CD8-positive, alpha-beta memory T cell (primary cell): ENCODE results near the gene STK4. TPM values are rescaled to one million over a fixed set of nuclear protein-coding genes. Genes with fewer than 3 reads are reported as not detected.
"Not testable (repeated sequence)": the region's sequence is repeated elsewhere in the genome, so short reads cannot be mapped to it uniquely, and the experiment has no call there.

Source experiments
- CTCF ChIA-PET: fragments of 350-600 bp; sonication (Branson Sonifier 250); formaldehyde crosslinking; loops from one replicate; lab custom pipeline; 2021; ENCODE audit warnings: antibody characterized with exemption; lab: Charles Lee
- POLR2A ChIA-PET: fragments of 350-600 bp; sonication (Branson Sonifier 250); formaldehyde crosslinking; loops from one replicate; lab custom pipeline; 2021; ENCODE audit warnings: antibody characterized with exemption; lab: Charles Lee
- DNase-seq, 5 donors: peaks; one replicate each; pipeline versions ENCODE4 v3.0.0 to v3.0.0-alpha.2; 2020 to 2022; ENCODE audit warnings: mixed read lengths in 1 of 5
- H3K27ac ChIP-seq: one replicate; pipeline ENCODE4 v1.7.0; 2013; ENCODE audit warnings: low read depth, mild to moderate bottlenecking, low read length, moderate library complexity
- H3K27me3 ChIP-seq: 2 replicates; pipeline ENCODE4 v1.7.0; 2013; ENCODE audit warnings: low read length, mild to moderate bottlenecking; ENCODE audit not compliant: insufficient read depth, poor library complexity, severe bottlenecking
- H3K36me3 ChIP-seq: 2 replicates; pipeline ENCODE4 v1.7.0; 2013; ENCODE audit warnings: mild to moderate bottlenecking, low read length, moderate library complexity; ENCODE audit not compliant: insufficient read depth
- H3K4me1 ChIP-seq: 2 replicates; pipeline ENCODE4 v1.7.0; 2013; ENCODE audit warnings: mild to moderate bottlenecking, low read length, moderate library complexity; ENCODE audit not compliant: insufficient read depth
- H3K4me3 ChIP-seq: 2 replicates; pipeline ENCODE4 v1.7.0; 2013; ENCODE audit warnings: mild to moderate bottlenecking, low read length
- H3K9me3 ChIP-seq: 2 replicates; pipeline ENCODE4 v1.7.0; 2013; ENCODE audit warnings: mild to moderate bottlenecking, low read length
- H3K27ac Mint-ChIP-seq, 8 donors: one replicate each; pipeline ENCODE4 v1.8.0; 2020 to 2021; ENCODE audit warnings: mixed read lengths in 8 of 8, mild to moderate bottlenecking in 6 of 8, inconsistent platforms in 3 of 8, moderate library complexity in 3 of 8
- H3K27me3 Mint-ChIP-seq, 2 donors: one replicate each; pipeline ENCODE4 v1.8.0; 2020 to 2021; ENCODE audit warnings: mixed read lengths in 2 of 2, mild to moderate bottlenecking in 1 of 2, moderate library complexity in 1 of 2
- H3K36me3 Mint-ChIP-seq, 3 donors: one replicate each; pipeline ENCODE4 v1.8.0; 2020 to 2021; ENCODE audit warnings: mixed read lengths in 3 of 3, inconsistent platforms in 1 of 3, mild to moderate bottlenecking in 1 of 3
- H3K4me1 Mint-ChIP-seq, 3 donors: one replicate each; pipeline ENCODE4 v1.8.0; 2020 to 2021; ENCODE audit warnings: mixed read lengths in 3 of 3, inconsistent platforms in 1 of 3, mild to moderate bottlenecking in 1 of 3
- H3K4me3 Mint-ChIP-seq, 7 donors: one replicate each; pipeline ENCODE4 v1.8.0; 2020 to 2021; ENCODE audit warnings: mixed read lengths in 7 of 7, mild to moderate bottlenecking in 6 of 7, moderate library complexity in 4 of 7, inconsistent platforms in 2 of 7
- H3K9me3 Mint-ChIP-seq, 5 donors: one replicate each; pipeline ENCODE4 v1.8.0; 2020 to 2022; ENCODE audit warnings: mixed read lengths in 5 of 5, mild to moderate bottlenecking in 3 of 5, moderate library complexity in 2 of 5, inconsistent platforms in 1 of 5
- polyA plus RNA-seq: library from polyadenylated mRNA; unstranded; fragments of 300-500 nt; fragmentation: Illumina TruSeq; gene quantifications from one replicate; pipeline ENCODE4 v1.2.3, GENCODE V29; 2021
- total RNA-seq, 2 experiments: library from RNA; stranded (reverse); gene quantifications; one replicate each; pipeline ENCODE4 v1.2.3, GENCODE V29; 2021

Gene STK4
- total and polyA plus RNA-seq, 3 experiments from 2014 or later = 192 to 210 (median 200) TPM

DNA sequence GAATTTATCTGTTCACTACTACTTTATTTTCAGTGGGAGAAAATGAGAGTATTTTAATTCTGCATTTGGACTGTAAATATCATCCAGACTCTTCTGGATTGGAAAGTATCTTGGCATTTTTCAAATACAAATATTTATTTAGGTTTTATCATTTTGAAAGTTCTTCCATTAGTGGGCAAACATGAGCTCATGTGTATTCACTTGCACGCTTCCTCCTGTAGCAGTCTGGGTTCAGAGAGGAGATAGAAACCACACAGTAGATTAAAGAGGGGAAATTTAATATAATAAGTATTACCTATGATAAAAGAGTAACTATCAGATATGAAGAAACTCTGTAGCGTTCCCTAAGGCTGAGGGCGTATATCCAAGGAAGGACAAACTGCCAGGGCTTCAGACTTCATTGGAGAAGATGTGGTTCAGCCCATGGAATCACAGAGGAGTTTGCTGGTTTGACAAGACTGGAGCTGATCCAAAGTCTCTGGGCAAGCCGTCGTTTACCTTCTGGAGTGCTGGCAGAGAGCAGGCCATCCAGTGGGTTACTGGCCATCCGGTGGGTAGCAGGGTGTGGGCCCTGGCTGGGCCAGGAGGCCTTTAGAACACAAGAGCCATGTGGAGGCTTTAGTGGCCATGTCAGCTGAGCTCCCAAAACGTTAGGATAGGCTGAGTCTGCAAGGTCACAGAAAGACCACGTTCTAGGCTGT, 90.3 kb downstream of the STK4 start:
- H3K27me3 ChIP-seq = no peaks in the 10 kb centered on the region
- peaks cover 47% of the 10 kb centered on the region for H3K36me3 ChIP-seq
- no peak for DNase-seq
- Mint-ChIP-seq H3K27me3 (no peaks in the 10 kb centered on the region), H3K36me3 (peaks cover 9 to 86% (median 16%) of the 10 kb centered on the region in 3 donors), H3K9me3 (no peaks in the 10 kb centered on the region), H3K4me1 (peaks cover 84 to 93% (median 92%) of the 10 kb centered on the region in 3 donors), H3K27ac (peak overlapping the region in 7 of 8 donors; percentile 37 to 75 (median 55)), H3K4me3 (no peak overlapping the region)
- no peaks in the 10 kb centered on the region for H3K9me3 ChIP-seq
- POLR2A ChIA-PET = no interaction called here
- CTCF ChIA-PET = no interaction called here
- H3K4me3 ChIP-seq = no peak overlapping the region
- H3K27ac ChIP-seq = no peak overlapping the region
- H3K4me1 ChIP-seq = peaks cover 42% of the 10 kb centered on the region

- POLR2A ChIA-PET = interaction anchor here (0.7 kb wide), 1 partner anchor 66 kb away, joined by 3 read pairs; no protein-coding TSS in a partner anchor
- no peak for DNase-seq
- no peaks in the 10 kb centered on the region for H3K9me3 ChIP-seq
- H3K36me3 ChIP-seq = peaks cover 39% of the 10 kb centered on the region
- H3K4me3 ChIP-seq = no peak overlapping the region
- Mint-ChIP-seq H3K27me3 (no peaks in the 10 kb centered on the region), H3K4me1 (peaks cover 75 to 87% (median 87%) of the 10 kb centered on the region in 3 donors), H3K9me3 (no peaks in the 10 kb centered on the region), H3K36me3 (peaks cover 11 to 80% (median 19%) of the 10 kb centered on the region in 3 donors), H3K4me3 (peak overlapping the region in 2 of 7 donors; percentile 2 to 35), H3K27ac (peak overlapping the region; percentile 26 to 86 (median 58))
- CTCF ChIA-PET = interaction anchor here (1.4 kb wide), 1 partner anchor 38 kb away, joined by 4 read pairs; no protein-coding TSS in a partner anchor
- H3K27me3 ChIP-seq = no peaks in the 10 kb centered on the region
- H3K4me1 ChIP-seq = peaks cover 25% of the 10 kb centered on the region
- H3K27ac ChIP-seq = no peak overlapping the region
These were observed 92.0 kb downstream of the STK4 start for GRCh38 chr20:45058168-45058850.

- H3K27me3 ChIP-seq = no peaks in the 10 kb centered on the region
- Mint-ChIP-seq H3K9me3 (no peaks in the 10 kb centered on the region), H3K4me3 (peak overlapping the region in 2 of 7 donors; percentile 2 to 35), H3K4me1 (peaks cover 72 to 87% (median 85%) of the 10 kb centered on the region in 3 donors), H3K36me3 (peaks cover 13 to 76% (median 21%) of the 10 kb centered on the region in 3 donors), H3K27ac (peak overlapping the region; percentile 10 to 89 (median 44)), H3K27me3 (no peaks in the 10 kb centered on the region)
- no peak overlapping the region for H3K4me3 ChIP-seq
- CTCF ChIA-PET = interaction anchor here (1.2 kb wide), 1 partner anchor 16 kb away, joined by 4 read pairs; no protein-coding TSS in a partner anchor
- peaks cover 30% of the 10 kb centered on the region for H3K36me3 ChIP-seq
- no peak overlapping the region for H3K27ac ChIP-seq
- POLR2A ChIA-PET = no interaction called here
- DNase-seq = no peak
- H3K9me3 ChIP-seq = no peaks in the 10 kb centered on the region
- peaks cover 19% of the 10 kb centered on the region for H3K4me1 ChIP-seq
These were observed 92.9 kb downstream of the STK4 start for GRCh38 chr20:45059022-45059728.

DNA sequence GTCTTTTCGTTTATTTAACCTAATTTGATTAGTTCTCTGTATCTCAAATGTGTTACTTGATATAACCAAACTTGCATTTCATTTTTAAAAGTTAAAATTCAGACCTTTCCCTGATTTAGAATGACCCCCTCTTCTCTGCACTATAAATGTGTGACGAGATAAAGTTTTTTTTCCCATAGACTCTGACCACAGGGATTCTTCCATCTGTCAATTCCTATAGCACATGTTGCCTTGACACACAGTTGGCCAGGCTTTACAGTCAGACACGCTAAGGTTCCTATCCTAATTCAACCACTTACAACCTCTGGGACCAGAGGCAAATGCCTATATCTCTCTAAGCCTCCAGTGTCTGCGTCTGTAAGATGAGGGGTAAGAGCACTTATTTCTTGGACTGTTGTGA, 94.0 kb downstream of the STK4 start:
- Mint-ChIP-seq H3K4me1 (peaks cover 76 to 87% (median 87%) of the 10 kb centered on the region in 3 donors), H3K9me3 (no peaks in the 10 kb centered on the region), H3K36me3 (peaks cover 8 to 77% (median 18%) of the 10 kb centered on the region in 3 donors), H3K4me3 (peak overlapping the region in 1 of 7 donors; percentile 25), H3K27ac (peak overlapping the region in 7 of 8 donors; percentile 4 to 84 (median 24)), H3K27me3 (no peaks in the 10 kb centered on the region)
- no peak overlapping the region for H3K27ac ChIP-seq
- peaks cover 24% of the 10 kb centered on the region for H3K36me3 ChIP-seq
- no peaks in the 10 kb centered on the region for H3K27me3 ChIP-seq
- ChIA-PET POLR2A (no interaction called here), CTCF (interaction anchor here (1.2 kb wide), 1 partner anchor 17 kb away, joined by 4 read pairs; no protein-coding TSS in a partner anchor)
- H3K9me3 ChIP-seq = no peaks in the 10 kb centered on the region
- peaks cover 29% of the 10 kb centered on the region for H3K4me1 ChIP-seq
- no peak for DNase-seq
- no peak overlapping the region for H3K4me3 ChIP-seq

- no peaks in the 10 kb centered on the region for H3K9me3 ChIP-seq
- no peak overlapping the region for H3K27ac ChIP-seq
- no peaks in the 10 kb centered on the region for H3K27me3 ChIP-seq
- CTCF ChIA-PET = interaction anchor here (1.7 kb wide), 1 partner anchor 17 kb away, joined by 8 read pairs; no protein-coding TSS in a partner anchor
- no peak for DNase-seq
- H3K4me1 ChIP-seq = peaks cover 31% of the 10 kb centered on the region
- peaks cover 74 to 86% (median 86%) of the 10 kb centered on the region in 3 donors for H3K4me1 Mint-ChIP-seq
- no peak overlapping the region for H3K4me3 Mint-ChIP-seq
- POLR2A ChIA-PET = no interaction called here
- peaks cover 5 to 74% (median 16%) of the 10 kb centered on the region in 3 donors for H3K36me3 Mint-ChIP-seq
- H3K36me3 ChIP-seq = peaks cover 22% of the 10 kb centered on the region
- no peak overlapping the region for H3K4me3 ChIP-seq
- no peaks in the 10 kb centered on the region for H3K9me3 Mint-ChIP-seq
- peak overlapping the region in 3 of 8 donors; percentile 23 to 48 (median 24) for H3K27ac Mint-ChIP-seq
- no peaks in the 10 kb centered on the region for H3K27me3 Mint-ChIP-seq
These were observed 94.9 kb downstream of the STK4 start for GRCh38 chr20:45061244-45061643.

GRCh38 chr20:45063107-45063506, 96.8 kb downstream of the STK4 start:
- Mint-ChIP-seq H3K36me3 (peaks cover 4 to 75% (median 10%) of the 10 kb centered on the region in 3 donors), H3K4me1 (peaks cover 78 to 88% (median 88%) of the 10 kb centered on the region in 3 donors), H3K4me3 (peak overlapping the region in 3 of 7 donors; percentile 24 to 52 (median 47)), H3K27ac (peak overlapping the region in 4 of 8 donors; percentile 35 to 53 (median 48))
- H3K27ac ChIP-seq, H3K27me3 ChIP-seq, H3K4me3 ChIP-seq, H3K9me3 Mint-ChIP-seq, POLR2A ChIA-PET, DNase-seq, H3K9me3 ChIP-seq, H3K27me3 Mint-ChIP-seq: not testable (repeated sequence)
- Histone ChIP-seq H3K4me1 (peaks cover 42% of the 10 kb centered on the region), H3K36me3 (peaks cover 25% of the 10 kb centered on the region)
- CTCF ChIA-PET = interaction anchor here (1.7 kb wide), 2 partner anchors 19 kb away, joined by 4 to 8 read pairs; no protein-coding TSS in a partner anchor

DNA sequence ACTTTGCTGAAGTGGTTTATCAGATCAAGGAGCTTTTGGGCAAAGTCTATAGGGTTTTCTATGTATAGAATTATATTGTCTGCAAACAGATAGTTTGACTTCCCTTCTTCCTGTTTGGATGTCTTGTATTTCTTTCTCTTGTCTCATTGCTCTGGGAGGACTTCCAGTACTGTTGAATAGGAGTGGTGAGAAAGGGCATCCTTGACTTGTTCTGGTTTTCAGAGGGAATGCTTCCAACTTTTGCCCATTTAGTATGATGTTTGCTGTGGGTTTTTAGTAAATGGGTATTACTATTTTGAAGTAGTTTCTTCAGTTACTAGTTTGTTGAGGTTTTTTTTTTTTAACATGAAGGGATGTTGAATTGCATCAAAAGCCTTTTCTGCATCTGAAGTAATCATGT, 98.5 kb downstream of the STK4 start:
- Histone ChIP-seq H3K27ac (no peak overlapping the region), H3K4me1 (peaks cover 35% of the 10 kb centered on the region), H3K36me3 (peaks cover 32% of the 10 kb centered on the region), H3K27me3 (no peaks in the 10 kb centered on the region), H3K9me3 (no peaks in the 10 kb centered on the region), H3K4me3 (no peak overlapping the region)
- DNase-seq = no peak
- POLR2A ChIA-PET = no interaction called here
- Mint-ChIP-seq H3K9me3 (no peaks in the 10 kb centered on the region), H3K27ac (peak overlapping the region; percentile 1 to 70 (median 52)), H3K36me3 (peaks cover 4 to 75% (median 13%) of the 10 kb centered on the region in 3 donors), H3K27me3 (no peaks in the 10 kb centered on the region), H3K4me1 (peaks cover 79 to 91% (median 90%) of the 10 kb centered on the region in 3 donors), H3K4me3 (peak overlapping the region in 5 of 7 donors; percentile 10 to 44 (median 38))
- CTCF ChIA-PET = interaction anchor here (1.7 kb wide), 1 partner anchor 21 kb away, joined by 4 read pairs; no protein-coding TSS in a partner anchor
